Tibial nerve (tissue), 4 donors: ENCODE data around the gene ZKSCAN3. TPM values are rescaled to one million over a fixed set of nuclear protein-coding genes. Genes with fewer than 3 reads are reported as not detected.

Experiments
- DNase-seq, 2 donors: peaks; one replicate each; pipeline ENCODE4 v3.0.0-alpha.2; 2019; ENCODE audit warnings: low spot score in 2 of 2
- H3K27ac ChIP-seq, 4 donors: fragments of 200-600 bp; sonication (generic) in 3 of 4; one replicate each; pipeline ENCODE4 v1.5.1; 2017 to 2019; ENCODE audit warnings: mild to moderate bottlenecking in 1 of 4
- H3K27me3 ChIP-seq, 2 donors: fragments of 200-600 bp; sonication (generic) in 1 of 2; one replicate each; pipeline versions ENCODE4 v1.5.1 to v1.6.0; 2017 to 2019
- H3K36me3 ChIP-seq, 3 donors: fragments of 200-600 bp; sonication (generic); one replicate each; pipeline ENCODE4 v1.5.1; 2018 to 2019
- H3K4me1 ChIP-seq, 4 donors: fragments of 200-600 bp; sonication (generic) in 3 of 4; one replicate each; pipeline ENCODE4 v1.5.1; 2017 to 2019
- H3K4me3 ChIP-seq, 4 donors: fragments of 200-600 bp; sonication (generic) in 3 of 4; one replicate each; pipeline ENCODE4 v1.5.1; 2017 to 2019; ENCODE audit warnings: mild to moderate bottlenecking in 1 of 4, moderate library complexity in 1 of 4
- H3K9me3 ChIP-seq, 4 donors: fragments of 200-600 bp; sonication (generic) in 3 of 4; one replicate each; pipeline ENCODE4 v1.5.1; 2017 to 2019
- CTCF ChIP-seq, 5 experiments: fragments of 200-600 bp in 3 of 5; fragments of 450-650 bp in 2 of 5; sonication (generic) in 3 of 5; IDR thresholded peaks; one replicate each; pipeline ENCODE4 v1.5.1; 2016 to 2019; ENCODE audit warnings: antibody characterized with exemption in 5 of 5, mild to moderate bottlenecking in 3 of 5, moderate library complexity in 2 of 5
- EP300 ChIP-seq, 2 donors: sonication (generic); formaldehyde crosslinking; IDR thresholded peaks; one replicate each; pipeline ENCODE4 v1.6.1; 2017; ENCODE audit warnings: antibody characterized with exemption in 2 of 2, mild to moderate bottlenecking in 1 of 2
- POLR2A ChIP-seq, 2 donors: fragments of 450-650 bp; IDR thresholded peaks; one replicate each; pipeline ENCODE4 v1.6.1; 2017; ENCODE audit warnings: antibody characterized with exemption in 2 of 2, mild to moderate bottlenecking in 2 of 2, moderate library complexity in 2 of 2
- WGBS, 2 donors: methylation state at CpG; one replicate each; pipeline ENCODE4 v1.1.5; 2018; 5-methylcytosine and 5-hydroxymethylcytosine counted together
- total RNA-seq, 4 donors: library from RNA; depleted of rRNA; stranded (reverse); fragments of >200 nt; gene quantifications; one replicate each; pipeline ENCODE4 v1.1.0, GENCODE V29; 2016

The ZKSCAN3 gene
- total RNA-seq, 4 donors from 2014 or later = 4.5 to 15.1 (median 7.1) TPM

- Histone ChIP-seq H3K27me3 (no peaks in the 10 kb centered on the region), H3K4me3 (no peak overlapping the region), H3K9me3 (no peaks in the 10 kb centered on the region), H3K4me1 (peaks cover 0 to 55% (median 16%) of the 10 kb centered on the region in 4 donors), H3K36me3 (no peaks in the 10 kb centered on the region), H3K27ac (no peak overlapping the region)
- no peak for DNase-seq
- TF ChIP-seq POLR2A (IDR thresholded peaks at IDR 0.05) (no peak), EP300 (IDR thresholded peaks at IDR 0.05) (no peak)
- 64 to 78% methylated on average over 2 of the region's 2 CpGs for WGBS, 2 donors
Measured at GRCh38 chr6:28351493-28351925, 1.8 kb downstream of the ZKSCAN3 start.

- no peak overlapping the region for H3K4me3 ChIP-seq
- TF ChIP-seq POLR2A (IDR thresholded peaks at IDR 0.05) = no peak
- no peak for TF ChIP-seq CTCF (IDR thresholded peaks at IDR 0.05)
- no peak for TF ChIP-seq EP300 (IDR thresholded peaks at IDR 0.05)
- peaks cover 0 to 57% (median 17%) of the 10 kb centered on the region in 4 donors for H3K4me1 ChIP-seq
- 87 to 91% methylated on average over 3 of the region's 3 CpGs for WGBS, 2 donors
- no peaks in the 10 kb centered on the region for H3K27me3 ChIP-seq
- DNase-seq = no peak
- peak overlapping the region in 2 of 4 donors; percentile 62 to 86 for H3K27ac ChIP-seq
- H3K36me3 ChIP-seq = no peaks in the 10 kb centered on the region
- no peaks in the 10 kb centered on the region for H3K9me3 ChIP-seq
Measured at GRCh38 chr6:28353356-28353755, 3.6 kb downstream of the ZKSCAN3 start.

GRCh38 chr6:28353981-28354676 lies 4.4 kb downstream of the ZKSCAN3 start:
- H3K4me3 ChIP-seq = peak overlapping the region in 1 of 4 donors; percentile 14
- no peaks in the 10 kb centered on the region for H3K27me3 ChIP-seq
- H3K4me1 ChIP-seq = peaks cover 0 to 57% (median 17%) of the 10 kb centered on the region in 4 donors
- TF ChIP-seq EP300 (IDR thresholded peaks at IDR 0.05) (peak in 1 of 2 donors; percentile 9), CTCF (IDR thresholded peaks at IDR 0.05) (no peak), POLR2A (IDR thresholded peaks at IDR 0.05) (no peak)
- H3K27ac ChIP-seq = peak overlapping the region in 2 of 4 donors; percentile 62 to 86
- no peaks in the 10 kb centered on the region for H3K9me3 ChIP-seq
- WGBS, 2 donors = 66 to 69% methylated on average over 11 of the region's 11 CpGs
- DNase-seq = no peak
- no peaks in the 10 kb centered on the region for H3K36me3 ChIP-seq

GRCh38 chr6:28354688-28355554 lies 5.2 kb downstream of the ZKSCAN3 start:
- Histone ChIP-seq H3K4me1 (peaks cover 0 to 57% (median 17%) of the 10 kb centered on the region in 4 donors), H3K27me3 (no peaks in the 10 kb centered on the region), H3K27ac (peak overlapping the region in 3 of 4 donors; percentile 63 to 87 (median 86)), H3K4me3 (peak overlapping the region in 1 of 4 donors; percentile 64), H3K9me3 (no peaks in the 10 kb centered on the region), H3K36me3 (peaks cover 0 to 7% (median 0%) of the 10 kb centered on the region in 3 donors)
- TF ChIP-seq CTCF (IDR thresholded peaks at IDR 0.05) = no peak
- no peak for TF ChIP-seq EP300 (IDR thresholded peaks at IDR 0.05)
- TF ChIP-seq POLR2A (IDR thresholded peaks at IDR 0.05) = no peak
- 85 to 91% methylated on average over 10 of the region's 10 CpGs for WGBS, 2 donors
- no peak for DNase-seq

GRCh38 chr6:28355743-28356665 lies 6.3 kb downstream of the ZKSCAN3 start:
- DNase-seq = peak; percentile 40 to 99
- TF ChIP-seq POLR2A (IDR thresholded peaks at IDR 0.05) = no peak
- no peak for TF ChIP-seq EP300 (IDR thresholded peaks at IDR 0.05)
- TF ChIP-seq CTCF (IDR thresholded peaks at IDR 0.05) = peak; percentile 77 to 88 (median 86)
- Histone ChIP-seq H3K36me3 (peaks cover 0 to 9% (median 0%) of the 10 kb centered on the region in 3 donors), H3K4me1 (peaks cover 0 to 49% (median 12%) of the 10 kb centered on the region in 4 donors), H3K27ac (peak overlapping the region; percentile 63 to 87 (median 81)), H3K4me3 (peak overlapping the region; percentile 45 to 64 (median 57)), H3K27me3 (no peaks in the 10 kb centered on the region), H3K9me3 (no peaks in the 10 kb centered on the region)
- WGBS, 2 donors = 1% methylated on average over 16 to 19 of the region's 19 CpGs
